ENCODE measurements around the gene SCIMP. TPM values are rescaled to one million over a fixed set of nuclear protein-coding genes. Genes with fewer than 3 reads are reported as not detected.
"Not testable (repeated sequence)": the region's sequence is repeated elsewhere in the genome, so short reads cannot be mapped to it uniquely, and the experiment has no call there.

The SCIMP gene
- total RNA-seq, 1 experiment from 2014 or later: not detected

DNA sequence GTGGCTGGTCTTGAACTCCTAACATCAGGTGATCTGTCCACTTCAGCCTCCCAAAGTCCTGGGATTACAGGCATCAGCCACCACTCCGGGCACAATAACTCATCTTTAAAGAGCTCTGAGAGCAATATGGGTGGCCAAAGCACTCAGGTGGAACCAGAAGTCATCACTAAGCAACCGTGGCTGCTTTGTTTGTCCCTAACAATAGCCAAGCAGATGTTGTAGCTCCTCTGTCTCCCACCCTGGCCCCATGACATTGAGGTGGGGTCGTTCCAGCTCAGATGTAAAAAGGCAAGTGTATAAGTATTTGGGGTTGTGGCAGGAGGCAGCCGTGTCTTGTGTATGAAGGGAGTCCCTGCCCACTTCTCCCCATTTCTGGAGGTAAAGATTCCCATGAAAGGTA, 3.7 kb upstream of the SCIMP start:
- no peak for DNase-seq (ENCODE audit: low spot score)

DNA sequence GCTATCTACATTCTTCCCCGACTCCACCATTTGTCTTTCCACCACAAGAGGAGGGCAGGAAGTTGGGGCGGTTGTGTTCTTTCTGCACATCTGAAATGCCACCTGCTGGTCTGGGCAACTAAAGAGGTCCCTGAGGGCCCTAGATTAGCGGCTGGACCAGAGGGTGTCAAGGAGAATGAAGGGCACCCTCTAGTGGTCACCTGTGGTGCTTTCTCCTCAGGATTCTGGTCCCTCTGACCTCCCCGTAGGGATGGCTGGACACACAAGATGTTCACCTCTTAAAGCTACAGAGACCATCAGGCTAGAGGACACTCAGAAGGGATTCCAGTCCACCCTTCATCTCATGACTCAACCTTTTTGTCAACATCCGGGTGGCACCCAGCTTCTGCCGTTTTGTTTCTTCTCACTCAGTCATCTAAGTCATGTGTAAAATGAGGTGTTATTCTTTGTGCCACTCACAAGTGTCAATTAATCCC, 2.9 kb upstream of the SCIMP start:
- peak; percentile 82 for DNase-seq (ENCODE audit: low spot score)

DNA sequence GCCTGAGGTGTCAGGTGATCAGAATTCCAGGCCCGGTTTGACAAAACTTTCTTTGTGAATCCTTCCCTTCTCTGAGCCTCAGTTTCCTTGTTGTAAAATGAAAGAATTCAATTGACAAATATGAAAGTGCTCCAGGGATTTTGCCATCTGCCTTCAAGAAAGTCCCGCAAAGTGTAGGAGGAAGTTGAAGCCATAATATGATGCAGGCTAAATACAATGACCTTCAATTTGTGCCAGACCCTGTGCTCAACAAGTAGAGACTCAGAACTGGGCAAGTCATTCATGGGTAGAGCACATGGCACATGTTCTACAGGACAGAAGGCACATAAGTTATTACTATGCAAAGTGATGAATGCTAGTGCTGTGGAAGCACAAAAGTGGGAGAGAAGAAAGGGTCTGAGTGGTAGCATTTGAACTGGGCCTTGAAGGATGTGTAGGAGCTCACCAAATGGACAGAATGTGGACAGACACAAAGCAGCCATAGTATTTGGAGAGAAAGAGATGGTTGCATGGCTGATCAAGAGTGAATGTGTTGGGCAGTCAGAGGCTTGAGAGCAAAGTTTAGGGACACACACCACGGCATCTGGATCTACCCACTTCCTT, 2.4 kb upstream of the SCIMP start:
- DNase-seq (ENCODE audit: low spot score): no peak

DNA sequence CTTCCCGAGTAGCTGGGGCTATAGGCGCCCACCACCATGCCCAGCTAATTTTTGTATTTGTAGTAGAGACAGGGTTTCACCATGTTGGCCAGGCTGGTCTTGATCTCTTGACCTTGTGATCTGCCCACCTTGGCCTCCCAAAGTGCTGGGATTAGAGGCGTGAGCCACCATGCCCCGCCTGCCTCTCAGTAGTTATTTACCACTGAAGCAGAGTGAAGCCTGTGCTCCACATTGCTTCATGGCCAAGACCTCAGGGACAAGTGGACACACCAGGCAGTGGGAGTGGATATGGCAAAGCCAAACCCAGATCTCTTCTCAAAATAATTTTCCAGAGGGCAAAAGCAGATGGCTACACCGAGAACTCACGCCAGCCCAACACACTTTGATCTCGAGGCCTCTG, 1.2 kb downstream of the SCIMP start:
- not testable (repeated sequence) for DNase-seq (ENCODE audit: low spot score)

DNA sequence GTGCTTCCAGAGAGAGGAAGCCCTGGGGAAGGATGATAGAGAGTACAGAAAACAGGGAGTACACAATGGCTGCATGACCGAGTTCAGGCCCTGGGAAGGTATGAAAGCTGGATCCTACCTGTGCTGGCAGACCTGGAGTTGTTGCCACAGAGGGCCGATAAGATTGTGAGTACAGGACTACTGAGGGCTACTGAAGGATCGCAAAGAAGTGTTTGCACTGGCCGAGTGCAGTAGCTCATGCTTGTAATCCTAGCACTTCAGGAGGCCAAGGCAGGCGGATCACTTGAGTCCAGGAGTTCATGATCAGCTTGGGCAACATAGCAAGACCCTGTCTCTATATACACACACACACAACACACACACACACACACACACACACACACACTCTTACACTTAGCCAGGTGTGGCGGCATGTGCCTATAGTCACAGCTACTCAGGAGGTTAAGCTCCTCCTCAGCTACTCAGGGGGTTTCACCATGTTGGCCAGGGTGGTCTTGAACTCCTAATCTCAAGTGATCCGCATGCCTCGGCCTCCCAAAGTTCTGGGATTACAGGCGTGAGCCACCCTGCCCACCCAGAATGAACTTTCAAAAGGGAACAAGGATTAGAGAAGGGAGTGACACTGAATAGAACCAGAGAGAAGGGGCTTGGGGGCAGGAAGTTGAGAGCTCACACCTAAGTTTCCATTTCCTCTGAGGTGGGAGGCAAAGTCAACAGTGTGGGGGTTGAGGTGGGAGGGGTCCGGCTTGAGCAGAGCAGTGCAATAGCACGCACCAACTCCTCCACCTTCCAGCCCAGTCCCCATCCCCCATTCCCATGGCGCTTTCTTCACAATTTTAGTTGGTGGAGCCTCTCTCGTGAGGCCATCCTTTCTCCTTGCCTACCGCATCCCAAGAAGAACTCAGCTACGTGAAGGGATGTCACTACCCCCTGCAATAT, 7.5 kb downstream of the SCIMP start:
- DNase-seq (ENCODE audit: low spot score): no peak

DNA sequence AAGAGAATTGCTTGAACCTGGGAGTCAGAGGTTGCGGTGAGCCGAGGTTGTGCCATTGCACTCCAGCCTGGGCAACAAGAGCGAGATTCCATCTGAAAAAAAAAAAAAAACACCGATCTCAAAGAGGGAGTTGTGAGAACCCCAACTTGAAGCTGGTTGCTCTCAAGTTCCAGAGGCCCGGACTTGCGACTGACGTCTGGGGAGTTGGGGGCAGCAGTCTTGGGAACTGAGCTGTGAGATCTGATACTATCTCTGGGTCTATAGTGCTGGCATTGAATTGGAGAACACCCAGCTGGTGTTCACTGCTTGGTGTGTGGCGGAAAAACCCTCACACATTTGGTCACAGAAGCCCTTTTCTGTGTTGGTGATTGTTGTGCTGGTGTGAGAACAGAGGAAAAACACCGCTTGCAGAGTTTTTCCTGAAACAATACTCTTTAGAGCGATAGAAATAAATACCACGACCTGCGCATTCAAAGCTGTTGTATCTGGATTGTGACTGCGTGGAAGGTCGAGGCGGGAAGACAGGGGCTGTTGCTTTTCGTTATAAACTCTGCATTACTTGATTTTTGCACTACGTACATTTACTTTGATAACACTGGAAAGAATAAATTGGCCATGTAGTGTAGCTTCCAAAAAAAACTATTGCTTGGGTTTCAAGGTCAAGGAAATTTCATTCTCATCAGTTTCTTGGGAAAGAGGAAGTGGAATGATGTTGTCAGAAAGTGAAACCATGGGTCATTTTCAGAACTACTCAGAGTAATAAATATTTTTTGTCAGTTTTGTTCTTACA, 8.8 kb downstream of the SCIMP start:
- no peak for DNase-seq (ENCODE audit: low spot score)

DNA sequence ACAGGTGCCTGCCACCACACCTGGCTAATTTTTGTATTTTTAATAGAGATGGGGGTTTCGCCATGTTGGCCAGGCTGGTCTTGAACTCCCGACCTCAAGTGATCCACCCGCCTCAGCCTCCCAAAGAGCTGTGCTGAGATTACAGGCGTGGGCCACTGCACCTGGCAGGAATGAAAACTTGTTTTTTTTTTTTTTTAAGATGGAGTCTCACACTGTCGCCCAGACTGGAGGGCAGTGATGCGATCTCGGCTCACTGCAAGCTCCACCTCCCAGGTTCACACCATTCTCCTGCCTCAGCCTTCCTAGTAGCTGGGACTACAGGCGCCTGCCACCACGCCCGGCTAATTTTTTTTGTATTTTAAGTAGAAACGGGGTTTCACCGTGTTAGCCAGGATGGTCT, 12.7 kb downstream of the SCIMP start:
- DNase-seq (ENCODE audit: low spot score): not testable (repeated sequence)

DNA sequence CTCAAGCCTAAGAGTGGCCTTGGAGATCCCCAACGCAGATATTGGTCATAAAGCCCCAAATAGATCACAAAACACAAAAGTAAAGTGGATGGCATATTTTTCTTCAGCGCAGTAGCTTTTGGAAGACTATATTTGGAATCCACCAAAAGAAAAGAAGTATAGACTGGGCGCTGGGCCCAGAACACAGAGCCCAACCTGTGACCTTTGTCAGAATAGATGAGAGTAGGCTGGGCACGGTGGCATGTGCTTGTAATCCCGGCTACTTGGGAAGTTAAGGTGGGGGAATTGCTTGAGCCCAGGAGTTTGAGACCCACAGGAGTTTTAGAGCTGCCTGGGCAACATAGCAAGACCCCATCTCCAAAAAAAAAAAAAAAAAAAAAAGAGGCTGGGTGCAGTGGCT, 14.6 kb downstream of the SCIMP start:
- no peak for DNase-seq (ENCODE audit: low spot score)

DNA sequence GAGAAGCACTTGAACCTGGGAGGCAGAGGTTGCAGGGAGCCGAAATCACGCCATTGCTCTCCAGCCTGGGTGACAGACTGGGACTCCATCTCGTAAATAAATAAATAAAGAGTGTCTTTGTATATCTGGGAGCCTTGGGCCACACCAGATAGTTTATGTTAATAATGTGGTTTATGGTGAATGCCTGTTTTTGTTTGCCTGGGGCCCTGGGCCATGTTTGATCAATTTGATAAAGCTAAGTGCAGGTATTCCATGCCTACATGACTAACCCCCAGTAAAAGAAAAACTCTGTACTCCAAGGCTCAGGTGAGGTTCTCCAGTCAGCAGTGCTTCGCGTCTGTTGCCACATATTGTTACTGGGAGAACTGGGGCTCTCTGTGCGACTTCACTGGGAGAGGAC, 15.1 kb downstream of the SCIMP start:
- no peak for DNase-seq (ENCODE audit: low spot score)

DNA sequence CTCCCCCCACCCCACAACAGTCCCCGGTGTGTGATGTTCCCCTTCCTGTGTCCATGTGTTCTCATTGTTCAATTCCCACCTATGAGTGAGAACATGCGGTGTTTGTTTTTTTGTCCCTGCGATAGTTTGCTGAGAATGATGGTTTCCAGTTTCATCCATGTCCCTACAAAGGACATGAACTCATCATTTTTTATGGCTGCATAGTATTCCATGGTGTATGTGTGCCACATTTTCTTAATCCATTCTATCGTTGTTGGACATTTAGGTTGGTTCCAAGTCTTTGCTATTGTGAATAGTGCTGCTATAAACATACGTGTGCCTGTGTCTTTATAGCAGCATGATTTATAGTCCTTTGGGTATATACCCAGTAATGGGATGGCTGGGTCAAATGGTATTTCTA, 17.1 kb downstream of the SCIMP start:
- DNase-seq (ENCODE audit: low spot score): not testable (repeated sequence)

DNA sequence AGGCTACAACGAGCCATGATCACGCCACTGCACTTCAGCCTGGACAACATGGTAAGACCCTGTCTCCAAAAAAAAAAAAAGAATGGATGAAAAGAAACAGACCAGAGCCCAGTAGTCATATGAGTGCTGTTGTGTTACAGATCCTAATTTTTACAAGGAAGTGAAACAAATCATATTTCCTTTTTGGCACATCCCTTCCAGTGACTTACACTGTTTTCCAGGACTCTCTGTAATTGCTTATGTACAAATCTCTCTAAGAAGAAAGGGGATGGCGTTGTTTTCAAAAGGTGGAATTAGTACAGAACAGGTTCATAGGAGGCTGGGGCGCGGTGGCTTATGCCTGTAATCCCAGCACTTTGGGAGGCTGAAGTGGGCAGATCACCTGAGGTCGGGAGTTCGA, 23.2 kb downstream of the SCIMP start:
- DNase-seq (ENCODE audit: low spot score): no peak

DNA sequence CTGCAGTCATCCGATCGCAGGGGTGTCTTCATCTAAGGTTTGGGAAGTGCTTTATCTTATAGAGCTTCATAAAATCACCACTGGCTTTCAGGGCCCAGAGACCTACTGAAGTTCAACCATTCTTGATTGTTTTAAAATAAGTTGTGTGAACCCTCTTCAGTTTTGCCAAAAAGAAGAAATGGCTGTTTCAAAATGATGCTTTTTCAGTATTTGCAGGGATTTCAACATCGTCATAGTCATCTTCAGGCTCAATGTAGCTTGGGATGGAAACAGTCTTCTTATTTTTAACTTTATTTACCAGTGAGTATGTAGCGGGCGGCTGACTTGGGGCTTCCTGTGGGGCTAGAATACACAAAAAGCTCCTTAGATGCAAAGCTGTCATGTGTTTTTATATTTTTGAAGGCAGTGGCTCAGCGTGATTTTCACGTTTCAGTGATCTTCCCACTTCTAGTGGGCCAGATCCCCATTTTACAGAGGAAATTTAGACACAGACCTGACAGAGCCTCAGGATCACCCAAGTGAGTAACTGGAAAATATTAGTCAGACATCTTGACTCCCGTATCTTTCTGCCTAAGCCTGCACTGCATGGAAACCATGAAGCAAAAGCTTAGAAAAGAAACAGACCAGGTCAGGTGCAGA, 23.9 kb downstream of the SCIMP start:
- no peak for DNase-seq (ENCODE audit: low spot score)

DNA sequence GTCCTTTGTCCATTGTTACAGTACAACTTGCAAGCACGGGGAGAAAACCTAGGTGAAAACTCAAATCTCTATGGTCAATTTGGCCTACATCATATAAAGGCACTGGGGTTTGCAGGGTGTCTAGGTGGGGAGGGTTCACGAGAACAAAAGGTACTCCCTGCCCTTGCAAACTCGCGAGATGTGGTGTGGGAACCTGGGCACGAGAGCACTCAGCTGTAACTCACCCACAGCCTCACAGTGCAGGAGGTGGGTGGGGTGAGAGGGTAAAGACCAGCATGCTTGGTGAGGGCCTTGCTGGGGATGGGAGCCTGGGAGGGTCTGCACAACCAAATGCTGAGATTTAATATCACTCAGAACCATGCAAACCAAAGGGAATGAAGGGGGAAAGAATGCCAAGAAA, 24.6 kb downstream of the SCIMP start:
- DNase-seq (ENCODE audit: low spot score): no peak

DNA sequence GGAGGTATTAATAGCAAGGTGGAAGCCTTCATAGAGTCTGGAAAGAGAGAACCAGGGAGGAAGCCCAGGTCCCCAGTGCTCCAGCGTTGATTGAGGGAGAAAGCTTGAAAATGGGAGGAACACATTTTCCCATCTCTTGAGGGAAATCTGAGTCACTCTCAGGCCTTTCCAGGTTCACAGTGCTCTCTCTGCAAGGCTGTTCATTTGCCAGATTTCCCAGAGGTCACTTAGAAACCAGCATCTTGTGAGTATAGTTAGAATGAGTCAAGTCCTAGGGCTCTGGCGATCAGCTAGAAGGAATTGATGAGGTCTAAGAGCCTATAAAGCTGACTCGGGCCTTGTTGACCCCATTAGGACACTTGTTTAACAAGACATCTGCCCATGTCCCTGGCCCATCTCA, 25.3 kb downstream of the SCIMP start:
- no peak for DNase-seq (ENCODE audit: low spot score)

DNA sequence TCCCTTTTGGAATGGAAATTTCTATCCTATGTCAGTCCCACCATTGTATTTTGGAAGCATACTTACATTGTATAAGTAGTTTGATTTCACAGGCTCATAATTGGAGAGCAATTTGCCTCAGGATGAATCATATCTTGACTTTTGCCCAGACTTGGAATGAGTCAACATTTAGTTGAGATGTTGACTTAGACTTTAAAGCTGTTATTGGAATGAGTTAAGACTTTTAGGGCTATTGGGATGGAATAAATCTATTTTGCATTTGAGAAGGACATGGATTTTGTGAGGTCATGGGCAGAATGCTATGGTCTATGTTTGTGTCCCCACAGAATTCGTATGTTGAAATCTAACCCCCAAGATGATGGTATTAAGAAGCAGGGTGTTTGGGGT, 30.8 kb downstream of the SCIMP start:
- peak; percentile 51 for DNase-seq (ENCODE audit: low spot score)

DNA sequence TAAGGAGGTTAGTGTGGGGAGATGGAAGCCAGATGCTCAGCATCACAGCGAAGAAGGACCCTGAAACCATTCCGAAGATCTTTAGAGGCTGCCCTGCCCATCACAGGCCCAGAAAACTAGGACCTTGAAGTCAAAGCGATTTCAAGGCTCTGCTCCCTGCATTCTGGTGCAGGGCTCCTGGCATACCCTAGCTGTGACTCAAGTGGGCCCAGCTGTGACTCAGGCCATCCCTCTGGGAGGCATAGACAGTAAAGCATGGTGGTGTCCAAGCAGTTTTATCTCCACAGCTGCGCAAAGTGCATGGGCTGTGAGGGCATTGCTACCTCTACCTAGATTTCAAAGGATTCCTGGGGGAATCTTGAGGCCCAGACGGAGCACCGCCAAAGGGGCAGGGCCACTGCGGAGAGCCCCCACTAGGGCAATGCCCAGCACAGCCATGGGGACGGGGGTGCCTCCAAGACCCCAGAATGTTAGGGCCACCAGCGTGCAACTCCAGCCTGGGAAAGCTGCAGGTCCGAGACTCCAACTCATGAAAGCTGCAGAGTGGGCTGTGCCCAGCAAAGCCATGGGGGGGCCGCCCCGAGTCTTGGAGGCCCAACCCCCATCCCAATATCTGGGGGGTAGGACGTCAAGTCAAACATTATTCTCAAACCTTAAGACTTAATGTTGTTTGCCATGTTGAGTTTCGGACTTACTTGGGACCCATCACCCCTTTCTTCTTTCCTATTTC, 31.3 kb downstream of the SCIMP start:
- no peak for DNase-seq (ENCODE audit: low spot score)

DNA sequence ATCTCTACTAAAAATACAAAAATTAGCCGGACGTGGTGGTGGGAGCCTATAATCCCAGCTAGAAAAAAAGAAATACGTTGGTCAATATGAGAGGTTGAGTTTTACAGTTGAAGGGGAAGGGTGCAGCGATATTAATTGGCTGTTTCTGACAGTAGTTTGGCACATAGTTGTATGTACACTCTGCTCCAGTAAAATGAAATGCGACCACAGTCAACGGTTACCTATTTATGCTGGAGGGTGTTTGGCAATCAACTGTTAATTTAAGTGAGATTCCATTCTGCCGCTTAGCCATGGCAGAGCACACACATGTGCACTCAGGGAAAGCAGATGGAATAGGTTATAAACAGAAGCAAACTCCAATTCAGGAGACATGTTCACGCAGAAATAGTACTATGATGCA, 33.6 kb downstream of the SCIMP start:
- DNase-seq (ENCODE audit: low spot score): no peak

DNA sequence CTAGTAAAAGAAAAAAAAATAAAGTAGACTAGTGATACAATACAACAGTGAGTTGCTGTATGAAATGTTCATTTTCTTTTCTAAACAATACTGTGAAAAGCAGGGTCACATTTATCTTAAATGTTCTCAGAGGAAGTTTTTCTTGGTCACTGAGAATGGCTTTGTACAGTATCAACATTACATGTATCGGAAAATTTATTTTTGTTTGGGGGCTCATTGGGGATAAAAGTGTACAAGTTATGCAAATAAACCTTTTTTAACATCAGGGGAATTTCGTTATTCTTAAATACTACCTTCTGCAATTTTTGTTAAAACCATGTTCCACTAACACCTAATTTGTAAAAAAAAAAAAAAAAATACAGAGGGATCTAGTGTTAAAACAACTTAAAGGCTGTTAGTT, 34.3 kb downstream of the SCIMP start:
- DNase-seq (ENCODE audit: low spot score): no peak

DNA sequence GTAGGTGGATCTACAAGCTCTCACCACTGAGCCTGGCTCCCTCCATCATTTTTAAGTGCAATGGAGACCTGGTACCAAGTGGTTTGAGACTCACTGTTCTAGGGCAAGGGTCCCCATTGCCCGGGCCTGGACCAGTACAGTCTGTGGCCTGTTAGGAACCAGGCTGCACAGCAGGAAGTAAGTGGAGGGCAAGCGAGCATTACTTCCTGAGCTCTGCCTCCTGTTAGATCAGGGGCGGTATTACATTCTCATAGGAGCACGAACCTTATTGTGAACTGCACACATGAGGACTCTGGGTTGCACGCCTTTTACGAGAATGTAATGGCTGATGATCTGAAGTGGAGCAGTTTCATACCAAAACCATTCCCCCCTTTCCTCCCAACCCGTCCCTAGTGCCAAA, 36.2 kb downstream of the SCIMP start:
- DNase-seq (ENCODE audit: low spot score): no peak

DNA sequence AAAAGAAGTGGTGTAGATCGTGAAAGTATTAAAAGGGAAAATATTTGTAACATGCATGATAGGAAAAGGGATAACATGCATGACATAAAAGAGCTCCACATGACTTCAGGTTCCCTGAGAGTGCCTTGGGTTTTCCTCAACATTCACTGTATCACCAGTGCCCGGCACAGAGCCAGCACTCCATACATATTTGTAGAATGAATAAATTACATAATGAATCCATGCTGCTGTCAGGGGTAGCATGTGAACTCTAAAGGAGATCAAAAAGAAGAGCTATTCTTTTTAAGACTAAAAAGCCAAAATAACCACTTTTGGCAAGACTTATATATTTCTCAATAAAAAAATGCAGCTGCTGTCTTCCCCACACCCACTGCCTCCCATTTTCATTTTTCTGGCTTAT, 40.3 kb downstream of the SCIMP start:
- DNase-seq (ENCODE audit: low spot score): no peak
